ENCODE results near the gene OPA3. TPM values are rescaled to one million over a fixed set of nuclear protein-coding genes. Genes with fewer than 3 reads are reported as not detected.

Gene OPA3
- total RNA-seq, 1 experiment from 2014 or later = 10.1 TPM

DNA sequence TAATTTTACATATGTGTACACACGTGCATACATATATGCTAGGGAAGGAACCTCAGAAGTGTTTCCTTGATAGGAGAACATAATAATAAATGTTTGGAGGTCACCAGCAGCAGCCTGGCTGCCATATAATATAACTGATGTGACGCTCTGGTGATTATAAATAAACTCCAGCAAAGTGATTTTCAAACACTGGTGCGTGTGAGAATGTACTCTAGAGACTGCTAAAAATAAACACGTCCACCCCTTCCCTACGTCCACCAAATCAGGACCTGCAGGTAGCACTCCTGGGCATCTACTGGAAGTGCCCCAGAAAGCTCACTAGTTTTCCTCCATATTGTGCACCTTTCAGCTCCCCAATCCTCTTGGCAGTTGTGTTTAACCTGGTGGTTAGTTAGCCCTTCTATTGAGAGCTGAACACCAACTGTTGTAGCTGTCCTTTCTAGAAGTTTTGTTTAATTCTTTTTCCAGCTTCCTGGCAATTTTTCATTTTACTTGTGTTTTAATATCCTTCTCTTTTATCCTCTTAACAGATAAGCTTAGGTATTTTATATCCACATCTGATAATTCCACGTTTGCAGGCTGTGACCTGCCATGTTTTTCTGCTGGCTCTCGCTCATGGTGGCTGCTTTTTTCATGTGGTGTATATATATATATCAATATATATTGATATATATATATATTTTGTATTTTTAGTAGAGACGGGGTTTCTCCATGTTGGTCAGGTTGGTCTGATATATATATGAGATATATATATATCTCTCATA, 13.0 kb downstream of the OPA3 start:
- peaks cover 5% of the 10 kb centered on the region for H3K4me1 Mint-ChIP-seq
- ChIA-PET POLR2A (no interaction called here), CTCF (interaction anchor here (0.9 to 2.2 kb wide), 3 partner anchors 14 to 70 kb away, joined by 3 to 17 read pairs (median 10); no protein-coding TSS in a partner anchor)
- H3K36me3 Mint-ChIP-seq = no peaks in the 10 kb centered on the region
- no peaks in the 10 kb centered on the region for H3K9me3 Mint-ChIP-seq
- H3K27me3 Mint-ChIP-seq (ENCODE audit: low read depth) = no peaks in the 10 kb centered on the region
- no peak overlapping the region for H3K4me3 Mint-ChIP-seq
- TF ChIP-seq HMGA2 (CRISPR knock-in tag; IDR thresholded peaks at IDR 0.05) (no peak), ZNF317 (CRISPR knock-in tag; IDR thresholded peaks at IDR 0.05; ENCODE audit: borderline replicate concordance, low read depth) (no peak), SP1 (CRISPR knock-in tag; conservative IDR thresholded peaks at IDR 0.05) (no peak)
- no peak overlapping the region for H3K27ac Mint-ChIP-seq
- ATAC-seq (no peak), DNase-seq (ENCODE audit: low spot score) (no peak)

DNA sequence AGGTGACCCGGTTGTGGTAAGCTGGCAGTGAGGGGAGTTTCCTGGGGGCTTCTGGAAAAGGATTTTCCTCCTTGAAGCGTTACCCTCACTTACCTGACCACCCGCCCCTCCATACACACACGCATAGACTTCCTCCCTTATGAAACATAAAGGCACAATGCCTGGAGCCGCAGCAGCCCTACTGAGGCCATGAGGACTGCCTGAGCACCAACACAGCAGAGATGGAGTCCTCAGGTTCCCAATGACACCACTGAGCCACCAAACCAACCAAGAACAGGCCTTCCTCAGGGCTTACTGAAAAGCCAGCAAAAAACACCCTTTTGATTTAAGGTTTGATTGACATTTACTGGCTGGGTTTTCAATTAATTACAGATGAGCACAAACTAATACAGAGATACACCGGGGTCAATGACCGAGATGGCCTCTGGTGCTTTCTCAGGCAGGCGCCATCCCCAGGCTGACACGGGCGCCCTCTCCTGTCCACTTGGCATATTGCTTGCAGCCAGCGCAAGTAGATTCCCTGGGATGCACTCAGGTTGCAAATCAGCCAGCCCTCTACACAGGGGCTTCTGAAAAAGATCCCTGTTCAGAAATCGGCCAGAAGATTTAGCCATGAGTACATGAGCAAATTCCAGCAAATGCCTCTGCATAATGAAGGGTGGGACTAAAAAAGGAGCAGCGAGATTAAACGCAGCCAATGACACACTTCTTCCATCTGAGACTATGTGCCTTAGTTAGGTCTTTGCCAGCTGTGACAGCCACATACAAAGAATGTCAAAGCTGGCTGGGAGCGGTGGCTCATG, 14.8 kb downstream of the OPA3 start:
- Mint-ChIP-seq H3K9me3 (no peaks in the 10 kb centered on the region), H3K27me3 (ENCODE audit: low read depth) (no peaks in the 10 kb centered on the region), H3K27ac (no peak overlapping the region), H3K4me3 (no peak overlapping the region), H3K4me1 (peaks cover 3% of the 10 kb centered on the region), H3K36me3 (no peaks in the 10 kb centered on the region)
- CTCF ChIA-PET = interaction anchor here (0.5 to 2.2 kb wide), 11 partner anchors 10 to 167 kb away, joined by 3 to 17 read pairs (median 4); no protein-coding TSS in a partner anchor
- ATAC-seq = peak; percentile 95
- peak; percentile 89 for DNase-seq (ENCODE audit: low spot score)
- POLR2A ChIA-PET = no interaction called here
- TF ChIP-seq GTF2I (CRISPR knock-in tag; conservative IDR thresholded peaks at IDR 0.05) (peak; percentile 87; the same call in 1 of the 2 replicates), ZNF423 (CRISPR knock-in tag; IDR thresholded peaks at IDR 0.05) (no peak), NR3C1 (CRISPR knock-in tag; conservative IDR thresholded peaks at IDR 0.05; ENCODE audit: low read depth) (no peak)
- TF ChIP-seq, protein P1, sequence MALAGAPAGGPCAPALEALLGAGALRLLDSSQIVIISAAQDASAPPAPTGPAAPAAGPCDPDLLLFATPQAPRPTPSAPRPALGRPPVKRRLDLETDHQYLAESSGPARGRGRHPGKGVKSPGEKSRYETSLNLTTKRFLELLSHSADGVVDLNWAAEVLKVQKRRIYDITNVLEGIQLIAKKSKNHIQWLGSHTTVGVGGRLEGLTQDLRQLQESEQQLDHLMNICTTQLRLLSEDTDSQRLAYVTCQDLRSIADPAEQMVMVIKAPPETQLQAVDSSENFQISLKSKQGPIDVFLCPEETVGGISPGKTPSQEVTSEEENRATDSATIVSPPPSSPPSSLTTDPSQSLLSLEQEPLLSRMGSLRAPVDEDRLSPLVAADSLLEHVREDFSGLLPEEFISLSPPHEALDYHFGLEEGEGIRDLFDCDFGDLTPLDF (CRISPR knock-in tag; IDR thresholded peaks at IDR 0.05) = no peak
- TF ChIP-seq, protein P2, sequence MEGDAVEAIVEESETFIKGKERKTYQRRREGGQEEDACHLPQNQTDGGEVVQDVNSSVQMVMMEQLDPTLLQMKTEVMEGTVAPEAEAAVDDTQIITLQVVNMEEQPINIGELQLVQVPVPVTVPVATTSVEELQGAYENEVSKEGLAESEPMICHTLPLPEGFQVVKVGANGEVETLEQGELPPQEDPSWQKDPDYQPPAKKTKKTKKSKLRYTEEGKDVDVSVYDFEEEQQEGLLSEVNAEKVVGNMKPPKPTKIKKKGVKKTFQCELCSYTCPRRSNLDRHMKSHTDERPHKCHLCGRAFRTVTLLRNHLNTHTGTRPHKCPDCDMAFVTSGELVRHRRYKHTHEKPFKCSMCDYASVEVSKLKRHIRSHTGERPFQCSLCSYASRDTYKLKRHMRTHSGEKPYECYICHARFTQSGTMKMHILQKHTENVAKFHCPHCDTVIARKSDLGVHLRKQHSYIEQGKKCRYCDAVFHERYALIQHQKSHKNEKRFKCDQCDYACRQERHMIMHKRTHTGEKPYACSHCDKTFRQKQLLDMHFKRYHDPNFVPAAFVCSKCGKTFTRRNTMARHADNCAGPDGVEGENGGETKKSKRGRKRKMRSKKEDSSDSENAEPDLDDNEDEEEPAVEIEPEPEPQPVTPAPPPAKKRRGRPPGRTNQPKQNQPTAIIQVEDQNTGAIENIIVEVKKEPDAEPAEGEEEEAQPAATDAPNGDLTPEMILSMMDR (IDR thresholded peaks at IDR 0.05) = peak; percentile 69
- TF ChIP-seq, protein P3, sequence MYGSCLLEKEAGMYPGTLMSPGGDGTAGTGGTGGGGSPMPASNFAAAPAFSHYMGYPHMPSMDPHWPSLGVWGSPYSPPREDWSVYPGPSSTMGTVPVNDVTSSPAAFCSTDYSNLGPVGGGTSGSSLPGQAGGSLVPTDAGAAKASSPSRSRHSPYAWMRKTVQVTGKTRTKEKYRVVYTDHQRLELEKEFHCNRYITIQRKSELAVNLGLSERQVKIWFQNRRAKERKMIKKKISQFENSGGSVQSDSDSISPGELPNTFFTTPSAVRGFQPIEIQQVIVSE (CRISPR knock-in tag; IDR thresholded peaks at IDR 0.05; ENCODE audit: borderline replicate concordance) = no peak

DNA sequence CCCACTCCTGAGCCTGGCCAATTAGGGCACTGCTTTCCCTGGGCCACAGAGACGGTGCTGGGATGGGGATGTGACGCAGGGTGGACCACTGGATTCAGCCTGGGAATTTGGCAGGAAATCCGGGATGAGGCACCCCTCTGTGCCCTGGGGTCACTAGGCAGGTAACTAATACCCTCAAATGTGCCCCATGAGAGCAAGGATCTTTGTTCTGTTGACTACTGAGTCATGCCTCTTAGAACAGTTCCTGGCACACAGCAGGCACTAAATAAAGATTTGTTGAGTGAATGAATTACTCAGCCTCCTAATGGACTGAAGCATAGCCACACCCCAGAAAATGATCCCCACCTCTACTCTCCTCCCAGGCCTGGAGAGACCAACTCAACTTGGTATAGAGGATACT, 15.9 kb downstream of the OPA3 start:
- ChIA-PET POLR2A (no interaction called here), CTCF (no interaction called here)
- Mint-ChIP-seq H3K9me3 (no peaks in the 10 kb centered on the region), H3K4me3 (no peak overlapping the region), H3K36me3 (no peaks in the 10 kb centered on the region), H3K27me3 (ENCODE audit: low read depth) (no peaks in the 10 kb centered on the region), H3K27ac (no peak overlapping the region; the same call in 1 of the 2 replicates), H3K4me1 (peaks cover 14% of the 10 kb centered on the region)
- ATAC-seq (no peak), DNase-seq (ENCODE audit: low spot score) (no peak)
- no peak for TF ChIP-seq ZNF232 (CRISPR knock-in tag; IDR thresholded peaks at IDR 0.05)
- no peak for TF ChIP-seq ZNF416 (CRISPR knock-in tag; IDR thresholded peaks at IDR 0.05)
- TF ChIP-seq IRF2 (CRISPR knock-in tag; IDR thresholded peaks at IDR 0.05; ENCODE audit: borderline replicate concordance, low read depth) = no peak
- no peak for TF ChIP-seq SMAD4 (CRISPR knock-in tag; IDR thresholded peaks at IDR 0.05)
- TF ChIP-seq, protein P4, sequence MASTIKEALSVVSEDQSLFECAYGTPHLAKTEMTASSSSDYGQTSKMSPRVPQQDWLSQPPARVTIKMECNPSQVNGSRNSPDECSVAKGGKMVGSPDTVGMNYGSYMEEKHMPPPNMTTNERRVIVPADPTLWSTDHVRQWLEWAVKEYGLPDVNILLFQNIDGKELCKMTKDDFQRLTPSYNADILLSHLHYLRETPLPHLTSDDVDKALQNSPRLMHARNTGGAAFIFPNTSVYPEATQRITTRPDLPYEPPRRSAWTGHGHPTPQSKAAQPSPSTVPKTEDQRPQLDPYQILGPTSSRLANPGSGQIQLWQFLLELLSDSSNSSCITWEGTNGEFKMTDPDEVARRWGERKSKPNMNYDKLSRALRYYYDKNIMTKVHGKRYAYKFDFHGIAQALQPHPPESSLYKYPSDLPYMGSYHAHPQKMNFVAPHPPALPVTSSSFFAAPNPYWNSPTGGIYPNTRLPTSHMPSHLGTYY (CRISPR knock-in tag; IDR thresholded peaks at IDR 0.05) = no peak
- TF ChIP-seq, protein P5, sequence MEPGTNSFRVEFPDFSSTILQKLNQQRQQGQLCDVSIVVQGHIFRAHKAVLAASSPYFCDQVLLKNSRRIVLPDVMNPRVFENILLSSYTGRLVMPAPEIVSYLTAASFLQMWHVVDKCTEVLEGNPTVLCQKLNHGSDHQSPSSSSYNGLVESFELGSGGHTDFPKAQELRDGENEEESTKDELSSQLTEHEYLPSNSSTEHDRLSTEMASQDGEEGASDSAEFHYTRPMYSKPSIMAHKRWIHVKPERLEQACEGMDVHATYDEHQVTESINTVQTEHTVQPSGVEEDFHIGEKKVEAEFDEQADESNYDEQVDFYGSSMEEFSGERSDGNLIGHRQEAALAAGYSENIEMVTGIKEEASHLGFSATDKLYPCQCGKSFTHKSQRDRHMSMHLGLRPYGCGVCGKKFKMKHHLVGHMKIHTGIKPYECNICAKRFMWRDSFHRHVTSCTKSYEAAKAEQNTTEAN (CRISPR knock-in tag; IDR thresholded peaks at IDR 0.05) = no peak
- TF ChIP-seq TP53 (CRISPR knock-in tag; IDR thresholded peaks at IDR 0.05) = no peak
- no peak for TF ChIP-seq ZNF263 (CRISPR knock-in tag; IDR thresholded peaks at IDR 0.05; ENCODE audit: low read depth)
- TF ChIP-seq, protein P6, sequence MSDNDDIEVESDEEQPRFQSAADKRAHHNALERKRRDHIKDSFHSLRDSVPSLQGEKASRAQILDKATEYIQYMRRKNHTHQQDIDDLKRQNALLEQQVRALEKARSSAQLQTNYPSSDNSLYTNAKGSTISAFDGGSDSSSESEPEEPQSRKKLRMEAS (CRISPR knock-in tag; IDR thresholded peaks at IDR 0.05) = no peak
- TF ChIP-seq ATF1 (CRISPR knock-in tag; IDR thresholded peaks at IDR 0.05) = no peak
- TF ChIP-seq, protein P2 (IDR thresholded peaks at IDR 0.05) = no peak
- TF ChIP-seq MXD4 (CRISPR knock-in tag; IDR thresholded peaks at IDR 0.05; ENCODE audit: borderline replicate concordance) = no peak
- TF ChIP-seq GTF2I (CRISPR knock-in tag; conservative IDR thresholded peaks at IDR 0.05) = no peak
- no peak for TF ChIP-seq PRRX2 (CRISPR knock-in tag; IDR thresholded peaks at IDR 0.05)
- TF ChIP-seq JAZF1 (CRISPR knock-in tag; IDR thresholded peaks at IDR 0.05) = no peak

Data from WTC11 (cell line).